ENCODE data around the gene FGGY. TPM values are rescaled to one million over a fixed set of nuclear protein-coding genes. Genes with fewer than 3 reads are reported as not detected.
"Not testable (repeated sequence)": the region's sequence is repeated elsewhere in the genome, so short reads cannot be mapped to it uniquely, and the experiment has no call there.

Gene FGGY
- total RNA-seq, 1 donor from 2014 or later: 52.2 TPM

DNA sequence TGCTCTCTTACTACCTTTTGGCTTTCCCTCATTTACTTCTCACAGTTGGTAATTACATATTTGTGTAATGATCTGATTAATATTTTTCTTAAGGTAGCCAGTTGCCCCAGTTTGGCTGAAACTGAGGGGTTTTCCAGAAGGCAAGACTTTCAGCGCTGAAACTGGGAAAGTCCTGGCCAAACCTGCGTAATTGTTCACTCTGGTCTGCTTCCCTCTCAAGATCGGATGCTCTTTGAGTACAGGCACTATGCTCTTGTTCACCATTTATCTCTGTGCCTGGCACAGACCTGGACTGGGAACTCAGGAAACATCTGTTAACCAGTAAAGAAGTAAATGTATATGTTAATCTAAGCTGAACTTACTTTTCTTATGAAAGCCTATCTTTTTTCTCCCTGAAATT lies 308.3 kb downstream of the FGGY start:
- Histone ChIP-seq H3K9ac (ENCODE audit: low read depth in 1 of 3, low read length in 3 of 3) (no peak overlapping the region), H3K27ac (ENCODE audit: low read depth, low read length) (no peak overlapping the region), H3K36me3 (ENCODE audit: control insufficient read depth in 3 of 3, insufficient read depth in 3 of 3, low read length in 3 of 3) (peaks cover 0 to 7% (median 0%) of the 10 kb centered on the region in 3 donors), H3K27me3 (ENCODE audit: control insufficient read depth in 3 of 3, insufficient read depth in 3 of 3, low read length in 3 of 3) (no peaks in the 10 kb centered on the region), H3K9me3 (ENCODE audit: control insufficient read depth in 3 of 3, low read length in 3 of 3) (no peaks in the 10 kb centered on the region), H3K4me3 (ENCODE audit: low read length in 3 of 3) (no peak overlapping the region), H3K4me1 (ENCODE audit: control insufficient read depth in 3 of 3, insufficient read depth in 3 of 3, low read length in 3 of 3) (peaks cover 20 to 60% (median 24%) of the 10 kb centered on the region in 3 donors)

DNA sequence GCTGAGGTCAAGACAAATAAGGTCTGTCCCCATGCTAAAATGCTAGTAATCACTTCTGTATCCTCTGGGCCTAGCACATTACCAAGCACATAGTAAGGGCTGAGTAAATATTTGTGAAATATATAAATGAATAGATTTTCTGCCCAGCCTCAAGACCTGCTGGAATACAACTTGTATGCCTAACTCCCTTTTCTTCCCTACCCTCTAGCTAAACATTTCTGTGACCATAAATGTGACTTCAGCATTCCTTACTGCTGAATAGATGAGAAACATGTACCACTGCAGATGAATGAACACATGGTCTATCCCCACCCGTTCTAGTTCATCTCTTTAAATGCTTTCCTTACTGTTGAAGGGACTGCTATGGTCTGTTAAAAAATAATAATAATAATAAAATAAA lies 308.9 kb downstream of the FGGY start:
- Histone ChIP-seq H3K4me1 (ENCODE audit: control insufficient read depth in 3 of 3, insufficient read depth in 3 of 3, low read length in 3 of 3) (peaks cover 16 to 54% (median 24%) of the 10 kb centered on the region in 3 donors), H3K9ac (ENCODE audit: low read depth in 1 of 3, low read length in 3 of 3) (no peak overlapping the region), H3K27me3 (ENCODE audit: control insufficient read depth in 3 of 3, insufficient read depth in 3 of 3, low read length in 3 of 3) (no peaks in the 10 kb centered on the region), H3K9me3 (ENCODE audit: control insufficient read depth in 3 of 3, low read length in 3 of 3) (peaks cover 0 to 2% (median 0%) of the 10 kb centered on the region in 3 donors), H3K27ac (ENCODE audit: low read depth, low read length) (no peak overlapping the region), H3K36me3 (ENCODE audit: control insufficient read depth in 3 of 3, insufficient read depth in 3 of 3, low read length in 3 of 3) (peaks cover 0 to 7% (median under 1%) of the 10 kb centered on the region in 3 donors), H3K4me3 (ENCODE audit: low read length in 3 of 3) (no peak overlapping the region)

DNA sequence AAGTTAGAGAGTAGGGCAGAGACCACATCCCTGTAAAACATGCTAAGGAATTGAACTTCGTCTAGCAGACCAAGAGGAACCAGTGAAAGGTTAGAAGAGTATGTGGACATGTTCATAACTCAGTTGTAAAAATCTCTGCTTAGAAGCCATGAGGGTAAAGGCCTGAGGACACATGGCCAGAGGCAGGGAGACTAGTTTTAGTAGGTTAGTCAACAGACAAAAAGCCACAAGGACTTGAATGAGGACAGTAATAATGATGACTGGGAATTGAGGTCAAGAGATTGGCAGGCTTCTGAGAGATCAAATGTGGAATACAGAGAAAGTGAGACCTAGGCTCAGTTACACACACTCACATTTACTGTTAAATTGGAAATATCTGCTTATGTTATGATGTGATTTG lies 312.4 kb downstream of the FGGY start:
- H3K27ac ChIP-seq (ENCODE audit: low read depth, low read length): peak overlapping the region; percentile 66
- no peak overlapping the region for H3K4me3 ChIP-seq (ENCODE audit: low read length in 3 of 3)
- H3K4me1 ChIP-seq (ENCODE audit: control insufficient read depth in 3 of 3, insufficient read depth in 3 of 3, low read length in 3 of 3): peaks cover 6 to 31% (median 18%) of the 10 kb centered on the region in 3 donors
- H3K9me3 ChIP-seq (ENCODE audit: control insufficient read depth in 3 of 3, low read length in 3 of 3): peaks cover 0 to 2% (median 0%) of the 10 kb centered on the region in 3 donors
- no peak overlapping the region for H3K9ac ChIP-seq (ENCODE audit: low read depth in 1 of 3, low read length in 3 of 3)
- no peaks in the 10 kb centered on the region for H3K27me3 ChIP-seq (ENCODE audit: control insufficient read depth in 3 of 3, insufficient read depth in 3 of 3, low read length in 3 of 3)
- H3K36me3 ChIP-seq (ENCODE audit: control insufficient read depth in 3 of 3, insufficient read depth in 3 of 3, low read length in 3 of 3): peaks cover 0 to 7% (median 1%) of the 10 kb centered on the region in 3 donors

DNA sequence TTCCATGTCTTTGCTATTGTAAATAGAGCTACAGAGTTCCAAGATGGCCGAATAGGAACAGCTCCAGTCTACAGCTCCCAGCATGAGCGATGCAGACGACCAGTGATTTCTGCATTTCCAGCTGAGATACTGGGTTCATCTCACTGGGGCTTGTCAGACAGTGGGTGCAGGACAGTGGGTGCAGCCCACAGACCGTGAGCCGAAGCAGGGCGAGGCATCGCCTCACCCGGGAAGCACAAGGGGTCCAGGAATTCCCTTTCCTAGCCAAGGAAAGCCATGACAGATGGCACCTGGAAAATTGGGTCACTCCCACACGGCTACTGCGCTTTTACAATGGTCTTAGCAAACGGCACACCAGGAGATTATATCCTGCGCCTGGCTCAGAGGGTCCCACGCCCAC lies 313.6 kb downstream of the FGGY start:
- not testable (repeated sequence) for H3K27me3 ChIP-seq (ENCODE audit: control insufficient read depth in 3 of 3, insufficient read depth in 3 of 3, low read length in 3 of 3); H3K9ac ChIP-seq (ENCODE audit: low read depth in 1 of 3, low read length in 3 of 3); H3K9me3 ChIP-seq (ENCODE audit: control insufficient read depth in 3 of 3, low read length in 3 of 3); H3K36me3 ChIP-seq (ENCODE audit: control insufficient read depth in 3 of 3, insufficient read depth in 3 of 3, low read length in 3 of 3); H3K27ac ChIP-seq (ENCODE audit: low read depth, low read length); H3K4me3 ChIP-seq (ENCODE audit: low read length in 3 of 3)
- peaks cover 6 to 26% (median 13%) of the 10 kb centered on the region in 3 donors for H3K4me1 ChIP-seq (ENCODE audit: control insufficient read depth in 3 of 3, insufficient read depth in 3 of 3, low read length in 3 of 3)

DNA sequence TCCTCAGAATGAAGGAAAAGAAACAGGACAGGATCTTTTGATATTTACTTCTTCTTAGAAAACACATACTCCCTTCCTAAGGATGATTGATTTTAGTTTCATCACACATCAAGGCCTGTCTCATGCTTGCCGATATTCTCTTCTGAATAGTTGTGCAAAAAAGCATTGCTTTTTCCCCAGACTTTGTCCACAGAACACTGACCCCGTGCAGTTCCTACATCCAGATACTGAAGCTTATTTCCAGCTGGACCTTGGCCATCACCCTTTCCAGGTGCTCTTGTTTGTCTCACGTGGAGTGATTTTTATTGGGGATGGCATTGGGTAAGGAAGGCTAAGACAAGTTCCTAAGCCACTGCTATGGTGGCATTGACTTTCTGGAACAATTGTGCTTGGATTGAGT lies 320.5 kb downstream of the FGGY start:
- Histone ChIP-seq H3K9ac (ENCODE audit: low read depth in 1 of 3, low read length in 3 of 3) (no peak overlapping the region), H3K4me3 (ENCODE audit: low read length in 3 of 3) (no peak overlapping the region), H3K9me3 (ENCODE audit: control insufficient read depth in 3 of 3, low read length in 3 of 3) (no peaks in the 10 kb centered on the region), H3K27ac (ENCODE audit: low read depth, low read length) (no peak overlapping the region), H3K4me1 (ENCODE audit: control insufficient read depth in 3 of 3, insufficient read depth in 3 of 3, low read length in 3 of 3) (no peaks in the 10 kb centered on the region), H3K27me3 (ENCODE audit: control insufficient read depth in 3 of 3, insufficient read depth in 3 of 3, low read length in 3 of 3) (no peaks in the 10 kb centered on the region), H3K36me3 (ENCODE audit: control insufficient read depth in 3 of 3, insufficient read depth in 3 of 3, low read length in 3 of 3) (no peaks in the 10 kb centered on the region)

DNA sequence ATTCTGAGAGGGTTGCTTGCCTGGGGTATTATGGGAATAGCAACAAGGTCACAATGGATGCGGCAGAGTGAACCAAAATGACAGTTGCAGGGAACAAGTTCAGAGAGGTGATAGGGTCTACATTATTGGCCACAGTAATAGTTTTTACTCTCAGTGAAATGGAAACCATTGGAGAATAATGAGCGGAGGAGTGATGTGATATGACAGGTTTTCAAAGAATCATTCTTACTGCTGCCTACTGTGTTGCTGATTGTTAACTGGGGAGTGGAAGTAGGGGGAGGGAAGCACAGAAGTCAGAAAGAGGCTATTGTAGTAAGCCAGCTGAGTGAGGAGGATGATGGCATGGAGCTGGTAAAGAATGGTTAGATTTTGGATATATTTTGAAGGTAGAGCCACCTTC lies 322.7 kb downstream of the FGGY start:
- Histone ChIP-seq H3K36me3 (ENCODE audit: control insufficient read depth in 3 of 3, insufficient read depth in 3 of 3, low read length in 3 of 3) (no peaks in the 10 kb centered on the region), H3K27ac (ENCODE audit: low read depth, low read length) (no peak overlapping the region), H3K9me3 (ENCODE audit: control insufficient read depth in 3 of 3, low read length in 3 of 3) (no peaks in the 10 kb centered on the region), H3K4me1 (ENCODE audit: control insufficient read depth in 3 of 3, insufficient read depth in 3 of 3, low read length in 3 of 3) (no peaks in the 10 kb centered on the region), H3K27me3 (ENCODE audit: control insufficient read depth in 3 of 3, insufficient read depth in 3 of 3, low read length in 3 of 3) (no peaks in the 10 kb centered on the region), H3K9ac (ENCODE audit: low read depth in 1 of 3, low read length in 3 of 3) (no peak overlapping the region), H3K4me3 (ENCODE audit: low read length in 3 of 3) (no peak overlapping the region)

DNA sequence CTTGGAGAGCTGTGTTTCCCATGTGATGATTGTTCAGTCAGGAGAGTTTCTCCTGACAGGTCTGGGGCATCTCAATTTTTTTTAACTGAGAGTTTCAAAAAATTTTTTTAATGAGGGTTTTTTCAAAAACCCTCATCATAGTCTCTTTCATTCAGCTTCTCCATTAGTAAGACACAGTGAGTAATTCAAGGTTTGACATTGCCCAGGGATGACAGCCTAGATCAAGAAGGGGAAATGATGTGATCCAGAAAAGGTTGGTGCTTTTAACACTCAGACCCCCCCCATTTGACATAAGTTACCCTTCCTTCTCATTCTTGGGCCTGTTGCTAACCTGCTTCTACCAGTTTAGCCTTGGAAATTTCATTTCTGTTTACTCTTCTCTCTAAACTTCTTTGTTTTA lies 328.5 kb downstream of the FGGY start:
- Histone ChIP-seq H3K4me3 (ENCODE audit: low read length in 3 of 3) (no peak overlapping the region), H3K9ac (ENCODE audit: low read depth in 1 of 3, low read length in 3 of 3) (no peak overlapping the region), H3K9me3 (ENCODE audit: control insufficient read depth in 3 of 3, low read length in 3 of 3) (no peaks in the 10 kb centered on the region), H3K36me3 (ENCODE audit: control insufficient read depth in 3 of 3, insufficient read depth in 3 of 3, low read length in 3 of 3) (no peaks in the 10 kb centered on the region), H3K27me3 (ENCODE audit: control insufficient read depth in 3 of 3, insufficient read depth in 3 of 3, low read length in 3 of 3) (no peaks in the 10 kb centered on the region), H3K27ac (ENCODE audit: low read depth, low read length) (no peak overlapping the region), H3K4me1 (ENCODE audit: control insufficient read depth in 3 of 3, insufficient read depth in 3 of 3, low read length in 3 of 3) (no peaks in the 10 kb centered on the region)

DNA sequence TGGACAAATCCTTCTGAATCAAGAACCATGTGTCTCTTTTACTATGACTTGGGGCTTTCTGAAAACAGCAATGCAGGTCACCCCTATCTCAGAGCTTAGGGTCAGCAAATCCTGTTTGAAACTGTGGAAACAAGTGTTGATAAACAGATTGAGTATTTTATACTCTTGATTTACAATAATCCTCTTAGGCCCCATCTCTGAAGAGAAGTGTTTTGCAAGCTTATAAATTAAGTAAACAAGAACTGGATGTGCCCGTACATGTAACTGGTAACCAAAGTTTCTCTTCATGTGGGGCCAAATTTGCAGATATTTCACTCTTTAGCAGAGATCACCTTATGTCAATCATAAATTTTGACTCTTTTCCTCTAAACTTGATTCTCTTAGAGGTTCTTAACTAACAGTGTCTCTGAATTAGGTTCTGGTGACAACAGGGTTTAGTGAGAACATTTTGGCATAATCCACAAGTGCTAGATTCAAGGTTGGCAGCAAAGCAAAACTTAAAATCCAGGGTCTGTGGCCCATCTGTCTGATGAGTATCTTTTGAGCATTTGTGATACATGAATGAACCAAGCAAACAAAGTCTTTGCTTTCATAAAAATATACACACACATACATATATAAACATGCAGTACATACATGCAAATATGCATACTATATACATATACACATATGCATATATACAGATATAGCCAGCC lies 334.8 kb downstream of the FGGY start:
- Histone ChIP-seq H3K27ac (ENCODE audit: low read depth, low read length) (no peak overlapping the region), H3K36me3 (ENCODE audit: control insufficient read depth in 3 of 3, insufficient read depth in 3 of 3, low read length in 3 of 3) (no peaks in the 10 kb centered on the region), H3K4me1 (ENCODE audit: control insufficient read depth in 3 of 3, insufficient read depth in 3 of 3, low read length in 3 of 3) (no peaks in the 10 kb centered on the region)

DNA sequence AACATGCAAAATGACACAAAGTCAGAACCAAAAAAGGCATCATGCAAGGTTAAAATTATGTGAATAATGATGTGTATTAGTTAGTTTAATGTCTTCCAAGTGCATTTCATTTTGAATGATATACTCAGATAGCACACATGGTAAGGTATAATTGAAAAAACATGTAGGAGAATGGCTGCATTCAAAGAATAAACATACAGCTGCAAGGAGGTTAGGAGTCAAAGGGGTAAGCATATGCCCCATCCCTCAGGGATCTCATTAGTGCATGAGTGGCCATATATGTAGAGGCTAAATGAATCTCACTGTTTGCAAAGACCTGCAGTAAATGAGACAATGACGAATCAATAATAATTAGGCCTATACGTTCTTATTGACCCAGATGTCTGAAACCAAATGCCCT lies 338.2 kb downstream of the FGGY start:
- no peaks in the 10 kb centered on the region for H3K27me3 ChIP-seq (ENCODE audit: control insufficient read depth in 3 of 3, insufficient read depth in 3 of 3, low read length in 3 of 3)
- H3K9me3 ChIP-seq (ENCODE audit: control insufficient read depth in 3 of 3, low read length in 3 of 3): no peaks in the 10 kb centered on the region

More for the DNA sequence above, 334.8 kb downstream of the FGGY start:
- Histone ChIP-seq H3K9ac (ENCODE audit: low read depth in 1 of 3, low read length in 3 of 3) (no peak overlapping the region), H3K27me3 (ENCODE audit: control insufficient read depth in 3 of 3, insufficient read depth in 3 of 3, low read length in 3 of 3) (no peaks in the 10 kb centered on the region), H3K4me3 (ENCODE audit: low read length in 3 of 3) (no peak overlapping the region), H3K9me3 (ENCODE audit: control insufficient read depth in 3 of 3, low read length in 3 of 3) (no peaks in the 10 kb centered on the region)

DNA sequence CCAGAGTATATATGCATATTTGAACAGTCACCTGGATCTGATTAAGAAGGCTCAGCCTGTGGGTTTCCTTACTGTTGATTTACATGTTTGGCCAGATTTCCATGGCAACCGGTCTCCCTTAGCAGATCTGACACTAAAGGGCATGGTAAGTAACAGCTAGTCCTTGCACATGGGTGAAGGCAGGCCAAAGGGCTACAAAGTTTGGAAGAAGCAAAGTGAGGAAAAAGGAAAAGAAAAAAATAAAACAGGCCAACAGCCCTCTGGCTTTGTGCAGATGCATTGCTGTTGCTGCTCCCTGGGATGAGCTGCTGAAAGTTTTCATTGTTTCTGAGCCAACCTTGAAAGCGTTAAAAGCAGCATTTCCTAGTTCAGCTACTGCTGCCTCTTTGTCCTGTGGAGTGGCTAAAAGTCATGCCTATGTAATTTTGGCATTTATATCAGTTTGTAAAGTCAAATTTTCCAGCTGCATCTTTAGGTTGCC lies 341.4 kb downstream of the FGGY start:
- Histone ChIP-seq H3K36me3 (ENCODE audit: control insufficient read depth in 3 of 3, insufficient read depth in 3 of 3, low read length in 3 of 3) (peaks cover 0 to 3% (median 0%) of the 10 kb centered on the region in 3 donors), H3K9me3 (ENCODE audit: control insufficient read depth in 3 of 3, low read length in 3 of 3) (no peaks in the 10 kb centered on the region), H3K27me3 (ENCODE audit: control insufficient read depth in 3 of 3, insufficient read depth in 3 of 3, low read length in 3 of 3) (no peaks in the 10 kb centered on the region), H3K4me3 (ENCODE audit: low read length in 3 of 3) (no peak overlapping the region), H3K27ac (ENCODE audit: low read depth, low read length) (no peak overlapping the region), H3K9ac (ENCODE audit: low read depth in 1 of 3, low read length in 3 of 3) (no peak overlapping the region), H3K4me1 (ENCODE audit: control insufficient read depth in 3 of 3, insufficient read depth in 3 of 3, low read length in 3 of 3) (peaks cover 0 to 4% (median 0%) of the 10 kb centered on the region in 3 donors)

More for the DNA sequence above, 338.2 kb downstream of the FGGY start:
- H3K4me3 ChIP-seq (ENCODE audit: low read length in 3 of 3): no peak overlapping the region
- H3K36me3 ChIP-seq (ENCODE audit: control insufficient read depth in 3 of 3, insufficient read depth in 3 of 3, low read length in 3 of 3): peaks cover 0 to 3% (median 0%) of the 10 kb centered on the region in 3 donors
- H3K27ac ChIP-seq (ENCODE audit: low read depth, low read length): no peak overlapping the region
- H3K4me1 ChIP-seq (ENCODE audit: control insufficient read depth in 3 of 3, insufficient read depth in 3 of 3, low read length in 3 of 3): peaks cover 0 to 4% (median 0%) of the 10 kb centered on the region in 3 donors
- H3K9ac ChIP-seq (ENCODE audit: low read depth in 1 of 3, low read length in 3 of 3): no peak overlapping the region
